Activated T-cell treated with anti-CD3 and anti-CD28 coated beads, Interleukin-2, amount 50 U/mL, for 4 hours (primary cell): ENCODE results near the gene NR5A1. TPM values are rescaled to one million over a fixed set of nuclear protein-coding genes. Genes with fewer than 3 reads are reported as not detected.

Experiments used
- ATAC-seq, 2 donors: fragments of 200-7000 bp; cut with Tn5 transposase; one replicate each; pipeline ENCODE4 v1.10.0; 2021
- DNase-seq: peaks from one replicate; pipeline ENCODE4 v3.0.0-alpha.2; 2020
- H3K27me3 Mint-ChIP-seq: one replicate; pipeline ENCODE4 v1.8.0; 2021; ENCODE audit warnings: low read depth, mixed read lengths
- H3K36me3 Mint-ChIP-seq: one replicate; pipeline ENCODE4 v1.8.0; 2022; ENCODE audit warnings: mixed read lengths; ENCODE audit not compliant: insufficient read depth
- H3K4me1 Mint-ChIP-seq: one replicate; pipeline ENCODE4 v1.8.0; 2021; ENCODE audit warnings: low read depth, mixed read lengths
- H3K4me3 Mint-ChIP-seq: one replicate; pipeline ENCODE4 v1.8.0; 2021; ENCODE audit warnings: mild to moderate bottlenecking, moderate library complexity, mixed read lengths
- H3K9me3 Mint-ChIP-seq: one replicate; pipeline ENCODE4 v1.8.0; 2021; ENCODE audit warnings: mixed read lengths
- total RNA-seq, 3 donors: library from RNA; stranded (reverse); gene quantifications; one replicate each; pipeline ENCODE4 v1.2.1, GENCODE V29; 2021

NR5A1 gene
- total RNA-seq, 3 donors from 2014 or later, result 0.08 to 0.16 (median 0.15) TPM

DNA sequence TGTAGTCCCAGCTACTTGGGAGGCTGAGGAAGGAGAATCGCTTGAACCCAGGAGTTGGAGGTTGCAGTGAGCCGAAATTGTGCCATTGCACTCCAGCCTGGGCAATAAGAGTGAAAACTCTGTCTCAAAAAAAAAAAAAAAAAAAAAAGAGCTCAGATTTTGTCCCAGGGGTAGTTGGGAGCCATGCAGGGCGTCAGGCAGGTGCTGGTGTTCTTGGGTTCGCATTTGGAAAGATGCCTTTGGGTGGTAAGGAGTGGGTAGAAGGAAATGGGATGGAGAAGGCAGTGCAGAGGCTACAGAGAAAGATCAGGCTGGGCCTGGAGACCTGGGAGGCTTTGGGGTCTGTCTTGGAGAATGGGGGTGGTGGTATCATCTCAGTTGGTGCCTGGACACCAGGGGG lies 33.0 kb downstream of the NR5A1 start:
- H3K4me1 Mint-ChIP-seq, result no peaks in the 10 kb centered on the region
- H3K9me3 Mint-ChIP-seq, result no peaks in the 10 kb centered on the region
- ATAC-seq (no peak), DNase-seq (no peak)
- no peak overlapping the region for H3K4me3 Mint-ChIP-seq
- no peaks in the 10 kb centered on the region for H3K36me3 Mint-ChIP-seq
- H3K27me3 Mint-ChIP-seq, result peaks cover 26% of the 10 kb centered on the region

DNA sequence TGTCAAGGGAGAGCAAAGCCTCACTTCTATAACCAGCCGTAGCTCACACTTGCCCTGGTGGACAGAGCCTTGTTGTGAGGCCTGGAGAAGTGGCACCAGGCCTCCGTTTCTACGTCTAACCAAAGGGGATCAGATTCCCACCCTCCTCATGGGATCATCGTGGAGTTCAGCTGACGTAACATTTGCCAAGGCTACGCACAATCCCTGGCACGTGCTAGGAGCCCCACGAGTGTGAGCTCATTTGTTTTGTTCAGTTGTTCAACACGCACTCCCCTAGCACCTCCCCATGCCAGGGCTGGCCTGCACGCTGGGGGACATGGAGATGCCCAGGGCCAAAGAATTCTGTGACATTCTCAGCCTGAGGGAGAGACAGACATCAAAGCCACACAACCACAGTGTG lies 33.9 kb downstream of the NR5A1 start:
- no peak for ATAC-seq
- Mint-ChIP-seq H3K27me3 (peaks cover 25% of the 10 kb centered on the region), H3K4me3 (no peak overlapping the region)

DNA sequence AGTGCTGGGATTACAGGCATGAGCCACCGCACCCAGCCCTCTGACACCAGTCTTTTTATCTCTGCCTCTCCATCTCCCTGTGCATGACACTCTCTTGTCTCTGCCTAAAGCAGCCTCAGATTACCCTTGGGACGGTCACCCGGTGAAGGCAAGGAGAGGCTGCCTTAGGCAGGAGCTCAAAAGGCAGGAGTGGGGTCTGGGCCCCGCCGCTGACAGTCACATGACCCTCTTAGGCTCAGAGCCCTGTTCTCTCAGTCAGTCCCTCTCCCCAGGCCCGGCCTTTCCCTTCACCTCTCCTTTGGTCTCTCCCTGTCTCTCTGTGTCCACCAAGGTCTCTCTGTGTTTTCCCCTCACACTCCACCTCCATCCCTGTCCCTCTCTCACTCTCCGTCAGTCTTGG lies 34.4 kb downstream of the NR5A1 start:
- ATAC-seq, result no peak
- Mint-ChIP-seq H3K4me1 (no peaks in the 10 kb centered on the region), H3K4me3 (no peak overlapping the region), H3K27me3 (peaks cover 21% of the 10 kb centered on the region), H3K36me3 (no peaks in the 10 kb centered on the region), H3K9me3 (no peaks in the 10 kb centered on the region)
- no peak for DNase-seq

More for the DNA sequence above, 33.9 kb downstream of the NR5A1 start:
- Mint-ChIP-seq H3K9me3 (no peaks in the 10 kb centered on the region), H3K36me3 (no peaks in the 10 kb centered on the region), H3K4me1 (no peaks in the 10 kb centered on the region)
- DNase-seq, result no peak

DNA sequence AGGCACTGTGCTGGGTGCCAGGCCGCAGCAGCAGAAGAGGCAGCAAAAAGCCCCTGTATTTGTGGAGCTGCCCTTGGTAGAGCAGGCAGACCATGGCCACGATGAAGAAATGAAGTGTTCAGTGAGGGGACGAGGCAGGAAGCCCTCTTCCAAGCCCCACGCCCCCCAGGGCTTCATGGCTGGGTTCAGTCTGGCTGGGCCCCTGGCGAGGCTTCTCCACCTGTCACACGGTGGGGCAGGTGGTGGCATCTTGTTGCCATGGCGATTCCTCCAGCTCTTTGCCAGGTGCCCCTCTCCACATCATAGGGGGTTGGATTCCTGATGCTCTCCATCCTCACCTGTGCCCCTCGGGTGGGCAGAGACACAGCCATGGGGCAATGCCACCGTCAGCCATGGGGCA lies 35.4 kb downstream of the NR5A1 start:
- Mint-ChIP-seq H3K9me3 (no peaks in the 10 kb centered on the region), H3K4me1 (no peaks in the 10 kb centered on the region), H3K27me3 (peaks cover 19% of the 10 kb centered on the region), H3K4me3 (no peak overlapping the region), H3K36me3 (no peaks in the 10 kb centered on the region)
- ATAC-seq (no peak), DNase-seq (no peak)

DNA sequence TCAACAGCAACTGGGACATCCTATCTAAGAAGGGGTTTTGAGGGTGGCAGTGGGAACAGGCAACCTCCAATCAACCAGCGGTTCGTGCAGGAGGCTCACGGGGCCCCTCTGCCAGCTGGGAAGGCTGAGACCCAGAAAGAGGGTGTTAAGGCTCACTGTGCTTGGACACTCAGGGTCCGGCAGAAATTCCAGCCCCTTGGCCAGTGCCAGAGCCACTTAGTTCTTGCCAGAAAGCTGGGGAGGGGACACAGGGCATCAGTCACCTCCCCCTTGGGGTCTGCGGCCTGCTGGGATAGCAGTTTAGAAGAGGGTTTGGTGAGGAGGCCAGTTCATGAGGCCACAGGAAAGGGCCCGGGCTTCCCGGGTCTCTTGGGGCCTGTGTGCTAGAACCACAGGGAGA lies 36.5 kb downstream of the NR5A1 start:
- Mint-ChIP-seq H3K36me3 (no peaks in the 10 kb centered on the region), H3K9me3 (no peaks in the 10 kb centered on the region), H3K4me3 (no peak overlapping the region), H3K4me1 (no peaks in the 10 kb centered on the region), H3K27me3 (peaks cover 13% of the 10 kb centered on the region)
- DNase-seq, result no peak
- no peak for ATAC-seq

DNA sequence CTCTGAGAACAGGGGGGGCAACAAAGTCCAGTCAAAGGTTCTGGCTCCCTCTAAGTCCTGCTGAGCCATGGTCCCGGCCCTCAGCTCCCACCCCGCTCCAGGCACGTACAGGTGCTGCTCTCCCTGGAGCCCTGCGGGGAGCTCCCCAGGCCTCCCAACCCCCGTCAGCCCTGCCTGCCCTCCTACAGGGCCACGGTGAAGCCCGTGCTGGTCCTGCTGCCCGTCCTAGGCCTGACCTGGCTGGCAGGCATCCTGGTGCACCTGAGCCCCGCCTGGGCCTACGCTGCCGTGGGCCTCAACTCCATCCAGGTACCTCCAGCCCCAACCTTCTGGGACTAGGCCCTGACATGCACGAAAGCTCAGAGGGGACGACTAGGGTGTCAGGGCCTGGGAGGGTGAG lies 36.9 kb downstream of the NR5A1 start:
- no peaks in the 10 kb centered on the region for H3K36me3 Mint-ChIP-seq
- DNase-seq, result no peak
- no peaks in the 10 kb centered on the region for H3K9me3 Mint-ChIP-seq
- no peak for ATAC-seq
- H3K27me3 Mint-ChIP-seq, result peaks cover 12% of the 10 kb centered on the region
- H3K4me1 Mint-ChIP-seq, result no peaks in the 10 kb centered on the region
- H3K4me3 Mint-ChIP-seq, result no peak overlapping the region

DNA sequence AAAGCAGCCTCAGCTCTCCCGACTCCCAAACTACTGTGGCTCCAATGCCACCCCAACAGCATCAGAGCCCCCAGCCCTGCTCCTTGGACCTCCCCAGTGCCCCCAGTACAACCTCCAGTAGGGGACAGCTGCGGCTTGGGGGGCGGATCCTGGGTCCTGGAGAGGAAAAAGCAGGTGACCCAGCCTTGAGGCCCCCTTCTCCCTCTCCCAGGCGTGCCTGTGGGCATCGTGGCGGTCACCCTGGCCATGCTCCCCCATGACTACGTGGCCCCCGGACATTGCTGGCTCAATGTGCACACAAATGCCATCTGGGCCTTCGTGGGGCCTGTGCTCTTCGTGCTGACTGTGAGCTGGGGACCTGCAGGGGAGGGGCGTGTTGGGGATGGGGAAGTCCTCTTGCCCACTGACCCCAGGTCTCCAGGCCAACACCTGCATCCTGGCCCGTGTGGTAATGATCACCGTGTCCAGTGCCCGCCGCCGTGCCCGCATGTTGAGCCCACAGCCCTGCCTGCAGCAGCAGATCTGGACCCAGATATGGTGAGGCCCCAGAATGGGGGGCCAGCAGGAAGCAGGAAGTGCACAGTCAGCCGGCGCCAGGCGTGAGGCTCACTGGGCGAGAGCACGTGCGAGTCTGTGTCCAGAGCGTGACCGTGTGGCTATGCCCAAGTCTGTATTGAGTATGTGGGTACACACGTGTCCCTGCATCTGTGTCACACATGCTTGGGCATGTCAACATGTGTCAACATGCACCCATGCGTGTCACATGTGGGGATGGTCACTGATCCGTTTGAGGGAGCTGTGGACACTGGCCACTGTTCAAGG lies 38.0 kb downstream of the NR5A1 start:
- Mint-ChIP-seq H3K4me3 (no peak overlapping the region), H3K4me1 (no peaks in the 10 kb centered on the region), H3K36me3 (no peaks in the 10 kb centered on the region), H3K9me3 (no peaks in the 10 kb centered on the region), H3K27me3 (peaks cover 15% of the 10 kb centered on the region)
- ATAC-seq (no peak), DNase-seq (no peak)

DNA sequence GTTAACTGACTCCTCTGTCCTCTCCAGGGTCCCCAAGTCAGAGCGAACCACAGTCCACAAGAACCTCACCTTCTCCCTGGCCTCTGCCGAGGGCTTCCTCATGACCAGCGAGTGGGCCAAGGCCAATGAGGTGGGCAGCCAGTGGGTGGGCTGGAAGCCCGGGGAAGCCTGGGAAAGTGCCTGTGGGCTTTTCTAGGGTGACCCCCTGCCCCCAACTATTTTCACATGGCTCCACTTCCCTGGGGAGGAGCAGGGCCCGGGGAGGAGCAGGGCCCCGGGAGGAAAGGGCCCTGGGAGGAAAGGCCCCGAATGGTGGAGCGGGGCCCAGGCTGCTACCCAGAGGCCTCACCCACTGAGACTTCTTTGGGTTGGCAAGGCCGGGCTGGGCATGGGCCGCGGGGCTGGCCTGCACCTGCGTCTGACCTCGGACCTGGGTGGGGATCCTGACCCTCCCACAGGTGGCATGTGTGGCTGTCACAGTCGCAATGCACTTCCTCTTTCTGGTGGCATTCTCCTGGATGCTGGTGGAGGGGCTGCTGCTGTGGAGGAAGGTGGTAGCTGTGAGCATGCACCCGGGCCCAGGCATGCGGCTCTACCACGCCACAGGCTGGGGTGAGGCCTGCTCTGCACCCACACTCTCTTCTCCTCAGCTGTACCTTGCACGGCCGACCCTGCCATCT lies 39.0 kb downstream of the NR5A1 start:
- H3K4me1 Mint-ChIP-seq, result no peaks in the 10 kb centered on the region
- no peaks in the 10 kb centered on the region for H3K36me3 Mint-ChIP-seq

DNA sequence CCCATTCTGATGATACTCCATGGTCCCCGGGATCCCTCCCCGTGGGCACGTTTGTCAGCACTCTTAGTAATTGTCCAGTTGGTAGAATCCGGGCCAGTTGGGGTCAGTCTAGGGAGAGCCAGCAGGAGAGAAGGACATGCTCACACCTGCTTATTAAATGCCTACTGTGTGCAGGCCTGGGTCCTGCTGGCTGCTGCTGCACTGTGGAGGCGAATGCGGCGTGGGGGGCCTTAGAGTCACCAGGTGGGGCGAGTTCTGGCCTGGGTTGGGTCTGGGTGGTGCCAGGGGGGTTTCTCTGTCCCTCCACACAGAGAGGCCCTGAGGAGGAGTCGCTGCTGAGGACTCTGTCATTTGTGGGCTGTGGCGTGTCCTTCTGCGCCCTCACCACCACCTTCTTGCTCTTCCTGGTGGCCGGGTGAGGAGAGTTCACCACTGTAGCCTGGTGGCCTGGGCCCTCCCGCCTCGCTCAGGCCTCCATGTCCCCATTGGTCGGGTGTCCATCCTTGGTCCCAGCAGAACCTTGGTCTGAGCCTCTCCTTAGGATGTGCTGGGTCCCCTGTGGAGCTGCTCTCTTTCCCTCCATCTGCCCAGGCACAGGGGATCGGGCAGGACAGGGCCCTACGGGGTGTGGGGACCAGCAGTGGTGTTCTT lies 39.7 kb downstream of the NR5A1 start:
- ATAC-seq, result no peak
- no peaks in the 10 kb centered on the region for H3K36me3 Mint-ChIP-seq
- peaks cover 8% of the 10 kb centered on the region for H3K9me3 Mint-ChIP-seq
- no peak for DNase-seq
- H3K27me3 Mint-ChIP-seq, result peaks cover 11% of the 10 kb centered on the region
- H3K4me1 Mint-ChIP-seq, result no peaks in the 10 kb centered on the region
- no peak overlapping the region for H3K4me3 Mint-ChIP-seq

More for the DNA sequence above, 39.0 kb downstream of the NR5A1 start:
- ATAC-seq, result no peak
- Mint-ChIP-seq H3K27me3 (peaks cover 11% of the 10 kb centered on the region), H3K9me3 (peaks cover 4% of the 10 kb centered on the region), H3K4me3 (no peak overlapping the region)
- no peak for DNase-seq

DNA sequence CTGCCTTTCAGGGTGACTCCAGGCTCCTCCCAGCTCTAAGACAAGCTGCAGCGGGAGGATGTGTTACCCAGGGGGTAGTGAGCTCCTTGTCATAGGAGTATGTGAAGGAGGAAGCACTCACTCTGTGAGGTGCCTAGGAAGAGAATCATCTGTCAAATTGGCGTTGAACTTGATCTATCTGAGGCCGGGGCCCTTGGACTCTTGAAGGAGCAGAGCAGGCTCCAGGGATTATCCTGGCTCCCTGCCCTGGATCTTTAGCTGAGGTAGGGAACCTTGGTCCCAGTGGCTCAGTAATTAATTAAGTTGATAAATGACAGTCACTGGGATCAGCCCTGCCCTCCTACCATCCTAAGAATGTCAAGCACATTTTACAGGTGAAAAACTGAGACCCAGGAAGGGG lies 41.5 kb downstream of the NR5A1 start:
- peaks cover 9% of the 10 kb centered on the region for H3K9me3 Mint-ChIP-seq
- DNase-seq (no peak), ATAC-seq (no peak)

DNA sequence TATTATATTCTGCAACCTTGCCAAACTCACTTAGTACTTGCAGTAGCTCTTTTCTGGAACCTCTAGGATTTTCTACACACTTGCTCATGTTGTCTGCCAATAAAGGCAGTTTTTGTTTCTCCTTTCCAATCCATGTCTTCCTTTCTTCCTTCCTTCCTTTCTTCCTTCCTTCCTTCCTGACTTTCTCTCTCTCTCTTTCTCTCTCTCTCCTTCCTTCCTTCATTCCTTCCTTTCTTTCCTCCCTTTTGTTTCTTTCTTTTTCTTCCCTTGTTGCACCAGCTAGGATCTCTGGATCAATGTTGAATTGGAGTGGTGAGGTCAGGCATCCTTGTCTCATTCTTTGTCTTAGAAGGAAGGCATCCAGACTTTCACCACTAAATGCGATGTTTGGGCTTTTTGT lies 44.5 kb downstream of the NR5A1 start:
- no peak for ATAC-seq
- H3K36me3 Mint-ChIP-seq, result no peaks in the 10 kb centered on the region

More for the DNA sequence above, 41.5 kb downstream of the NR5A1 start:
- Mint-ChIP-seq H3K4me3 (no peak overlapping the region), H3K4me1 (no peaks in the 10 kb centered on the region), H3K36me3 (no peaks in the 10 kb centered on the region), H3K27me3 (peaks cover 11% of the 10 kb centered on the region)

DNA sequence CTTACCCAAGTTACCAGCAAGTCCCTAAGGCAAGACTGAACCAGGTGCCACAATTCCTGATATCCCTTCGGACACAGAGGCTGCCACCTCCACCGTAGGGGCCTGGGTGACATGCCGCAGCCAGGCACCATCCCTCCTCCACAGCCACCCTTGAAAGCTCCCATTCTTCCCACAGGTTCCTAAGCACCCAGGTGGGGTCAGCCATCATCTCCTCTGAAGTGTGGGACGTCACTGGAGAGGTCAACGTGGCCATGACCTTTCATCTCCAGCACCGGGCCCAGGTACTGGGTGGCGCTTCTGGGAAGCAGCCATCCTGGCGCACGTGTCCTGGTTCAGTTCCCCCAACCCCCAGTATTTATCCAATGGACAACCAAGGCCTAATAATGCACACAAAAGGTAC lies 48.8 kb downstream of the NR5A1 start:
- ATAC-seq (no peak), DNase-seq (no peak)
- peaks cover 3% of the 10 kb centered on the region for H3K27me3 Mint-ChIP-seq
- peaks cover 12% of the 10 kb centered on the region for H3K9me3 Mint-ChIP-seq
- no peaks in the 10 kb centered on the region for H3K36me3 Mint-ChIP-seq
- no peaks in the 10 kb centered on the region for H3K4me1 Mint-ChIP-seq
- H3K4me3 Mint-ChIP-seq, result no peak overlapping the region

More for the DNA sequence above, 44.5 kb downstream of the NR5A1 start:
- H3K27me3 Mint-ChIP-seq, result peaks cover 5% of the 10 kb centered on the region
- DNase-seq, result no peak
- H3K4me1 Mint-ChIP-seq, result no peaks in the 10 kb centered on the region
- peaks cover 14% of the 10 kb centered on the region for H3K9me3 Mint-ChIP-seq
- H3K4me3 Mint-ChIP-seq, result no peak overlapping the region

DNA sequence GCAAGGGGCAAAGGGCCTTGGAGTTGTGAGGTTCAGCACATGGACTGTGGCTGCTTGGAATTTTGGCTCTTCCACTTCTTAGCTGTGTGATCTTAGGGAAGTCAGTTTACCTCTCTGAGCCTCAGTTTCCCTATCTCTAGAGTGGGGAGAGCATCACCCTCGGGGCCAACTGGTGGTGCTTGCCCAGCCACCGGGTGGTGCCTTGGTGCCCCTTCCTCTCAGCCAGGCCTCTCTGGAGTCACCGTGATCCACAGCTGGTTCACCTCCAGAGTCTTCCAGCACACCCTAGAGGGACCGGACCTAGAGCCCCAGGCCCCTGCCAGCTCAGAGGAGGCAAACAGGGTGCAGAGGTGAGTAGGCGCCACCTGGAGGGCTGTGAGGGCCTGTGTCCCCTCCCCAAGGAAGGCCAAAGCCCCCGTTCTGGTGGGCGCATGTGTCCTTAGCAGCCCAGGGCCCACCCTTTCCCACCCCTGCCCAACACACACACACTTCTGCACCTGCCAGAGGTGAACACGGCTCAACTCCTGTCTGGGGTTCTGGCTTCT lies 49.2 kb downstream of the NR5A1 start:
- DNase-seq, result no peak
- no peak overlapping the region for H3K4me3 Mint-ChIP-seq
- H3K4me1 Mint-ChIP-seq, result no peaks in the 10 kb centered on the region
- H3K27me3 Mint-ChIP-seq, result peaks cover 3% of the 10 kb centered on the region
- H3K9me3 Mint-ChIP-seq, result peaks cover 8% of the 10 kb centered on the region
- no peaks in the 10 kb centered on the region for H3K36me3 Mint-ChIP-seq
- ATAC-seq, result no peak

DNA sequence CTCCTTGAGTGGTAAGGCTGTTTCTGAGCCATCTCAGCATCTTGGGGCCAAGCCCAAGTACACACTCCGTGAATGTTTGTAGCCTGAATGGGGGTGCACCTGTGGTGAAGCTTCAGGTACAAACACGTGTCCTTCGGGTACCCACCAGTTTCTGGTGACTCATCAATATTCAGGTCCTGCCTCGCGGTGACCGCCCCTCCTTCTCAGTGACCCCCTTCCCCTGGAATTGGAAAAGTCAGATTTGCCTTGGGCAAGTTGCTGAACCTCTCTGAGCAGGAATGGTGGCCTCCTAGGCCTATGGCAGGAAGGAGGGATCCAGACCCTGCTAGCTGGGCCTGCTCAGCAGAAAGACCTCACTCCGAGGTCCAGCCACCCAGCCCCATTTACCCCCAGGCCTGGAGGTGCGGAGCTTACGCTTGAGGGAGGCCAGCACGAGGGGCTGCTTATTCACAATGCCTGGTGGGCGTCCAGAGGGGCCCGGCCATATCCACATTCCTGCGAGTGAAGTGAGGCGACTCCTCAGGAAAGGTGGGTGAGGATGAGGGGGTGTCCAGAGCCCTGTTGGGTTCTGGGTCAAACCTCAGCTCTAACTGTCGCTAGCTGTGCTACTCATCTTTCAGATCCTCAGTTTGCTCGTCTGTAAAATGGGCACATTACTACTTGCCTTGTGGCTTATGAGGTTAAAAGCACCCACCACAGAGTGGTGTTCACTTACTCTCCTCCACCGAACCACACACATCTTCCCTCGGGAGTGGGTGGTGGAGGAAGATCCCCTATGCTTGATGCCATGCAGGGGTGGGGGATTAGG lies 49.9 kb downstream of the NR5A1 start:
- Mint-ChIP-seq H3K4me3 (no peak overlapping the region), H3K27me3 (peaks cover 8% of the 10 kb centered on the region), H3K36me3 (no peaks in the 10 kb centered on the region), H3K4me1 (no peaks in the 10 kb centered on the region), H3K9me3 (peaks cover 5% of the 10 kb centered on the region)
- no peak for DNase-seq
- ATAC-seq, result no peak
